ENCODE data around the gene ATG16L1. TPM values are rescaled to one million over a fixed set of nuclear protein-coding genes. Genes with fewer than 3 reads are reported as not detected.

The ATG16L1 gene
- total RNA-seq, 1 experiment from 2014 or later, result 20.2 TPM

- no peak within 1 kb of the TSS for H3K4me2 ChIP-seq (ENCODE audit: low read depth, low read length, poor library complexity, severe bottlenecking)
- H3K9ac ChIP-seq (ENCODE audit: low read length), result no peak within 1 kb of the TSS
- no peak within 1 kb of the TSS for H3K27ac ChIP-seq (ENCODE audit: low read length)
Observed at GRCh38 chr2:233307565-233307964, 56.1 kb downstream of the ATG16L1 start, which contains the start of gene SAG. Gene SAG, plus strand, starts transcription at chr2:233307816. Its CDS starts 1,374 bp downstream, at chr2:233309190.

GRCh38 chr2:233311241-233311926 lies 59.9 kb downstream of the ATG16L1 start:
- DNase-seq, result no peak
- Histone ChIP-seq H4K20me1 (ENCODE audit: insufficient read depth, low read depth, low read length) (no peaks in the 10 kb centered on the region), H3K27ac (ENCODE audit: low read length) (no peak overlapping the region), H3K36me3 (ENCODE audit: insufficient read depth, low read length) (no peaks in the 10 kb centered on the region), H3K9me2 (replicated peaks; ENCODE audit: insufficient read depth, low read length) (no peaks in the 10 kb centered on the region), H3K79me2 (ENCODE audit: low read length) (no peaks in the 10 kb centered on the region), H3K4me1 (ENCODE audit: low read length) (peaks cover 14% of the 10 kb centered on the region), H2AFZ (ENCODE audit: low read length) (no peak overlapping the region), H3K9me3 (ENCODE audit: low read length) (no peaks in the 10 kb centered on the region), H3K9ac (ENCODE audit: low read length) (no peak overlapping the region), H3K27me3 (ENCODE audit: low read length) (no peaks in the 10 kb centered on the region), H3K4me2 (ENCODE audit: low read depth, low read length, poor library complexity, severe bottlenecking) (no peak overlapping the region), H3K4me3 (ENCODE audit: low read length) (no peak overlapping the region)

More at GRCh38 chr2:233307565-233307964, 56.1 kb downstream of the ATG16L1 start, which contains the start of gene SAG:
- Histone ChIP-seq H2AFZ (ENCODE audit: low read length) (no peak within 1 kb of the TSS), H3K9me3 (ENCODE audit: low read length) (no peaks in the 10 kb centered on the region), H3K4me3 (ENCODE audit: low read length) (no peak within 1 kb of the TSS), H3K9me2 (replicated peaks; ENCODE audit: insufficient read depth, low read length) (no peaks in the 10 kb centered on the region), H3K79me2 (ENCODE audit: low read length) (no peaks in the 10 kb centered on the region), H3K27me3 (ENCODE audit: low read length) (no peaks in the 10 kb centered on the region), H3K4me1 (ENCODE audit: low read length) (peaks cover 5% of the 10 kb centered on the region), H4K20me1 (ENCODE audit: insufficient read depth, low read depth, low read length) (no peaks in the 10 kb centered on the region), H3K36me3 (ENCODE audit: insufficient read depth, low read length) (no peaks in the 10 kb centered on the region)
- DNase-seq, result no peak

GRCh38 chr2:233312874-233313273 lies 61.4 kb downstream of the ATG16L1 start:
- Histone ChIP-seq H3K9me2 (replicated peaks; ENCODE audit: insufficient read depth, low read length) (no peaks in the 10 kb centered on the region), H3K27ac (ENCODE audit: low read length) (no peak overlapping the region), H3K4me1 (ENCODE audit: low read length) (peaks cover 14% of the 10 kb centered on the region), H3K9ac (ENCODE audit: low read length) (no peak overlapping the region), H3K27me3 (ENCODE audit: low read length) (no peaks in the 10 kb centered on the region), H3K36me3 (ENCODE audit: insufficient read depth, low read length) (no peaks in the 10 kb centered on the region), H2AFZ (ENCODE audit: low read length) (no peak overlapping the region), H3K4me3 (ENCODE audit: low read length) (no peak overlapping the region), H3K79me2 (ENCODE audit: low read length) (no peaks in the 10 kb centered on the region), H4K20me1 (ENCODE audit: insufficient read depth, low read depth, low read length) (no peaks in the 10 kb centered on the region), H3K9me3 (ENCODE audit: low read length) (no peaks in the 10 kb centered on the region), H3K4me2 (ENCODE audit: low read depth, low read length, poor library complexity, severe bottlenecking) (peak overlapping the region; percentile 39)
- DNase-seq, result peak; percentile 54

- Histone ChIP-seq H3K4me3 (ENCODE audit: low read length) (no peak overlapping the region), H3K27ac (ENCODE audit: low read length) (no peak overlapping the region), H3K4me1 (ENCODE audit: low read length) (peaks cover 14% of the 10 kb centered on the region), H4K20me1 (ENCODE audit: insufficient read depth, low read depth, low read length) (no peaks in the 10 kb centered on the region), H3K4me2 (ENCODE audit: low read depth, low read length, poor library complexity, severe bottlenecking) (no peak overlapping the region), H3K9me2 (replicated peaks; ENCODE audit: insufficient read depth, low read length) (no peaks in the 10 kb centered on the region), H3K79me2 (ENCODE audit: low read length) (no peaks in the 10 kb centered on the region), H2AFZ (ENCODE audit: low read length) (no peak overlapping the region), H3K9me3 (ENCODE audit: low read length) (no peaks in the 10 kb centered on the region), H3K27me3 (ENCODE audit: low read length) (no peaks in the 10 kb centered on the region), H3K9ac (ENCODE audit: low read length) (no peak overlapping the region), H3K36me3 (ENCODE audit: insufficient read depth, low read length) (no peaks in the 10 kb centered on the region)
- DNase-seq, result no peak
Observed at GRCh38 chr2:233314180-233314925, 62.9 kb downstream of the ATG16L1 start.

GRCh38 chr2:233317196-233317943 lies 65.9 kb downstream of the ATG16L1 start:
- DNase-seq, result no peak
- H2AFZ ChIP-seq (ENCODE audit: low read length), result no peak overlapping the region
- H3K4me2 ChIP-seq (ENCODE audit: low read depth, low read length, poor library complexity, severe bottlenecking), result no peak overlapping the region
- H3K9me2 ChIP-seq (replicated peaks; ENCODE audit: insufficient read depth, low read length), result no peaks in the 10 kb centered on the region
- H3K27ac ChIP-seq (ENCODE audit: low read length), result no peak overlapping the region
- H3K9me3 ChIP-seq (ENCODE audit: low read length), result no peaks in the 10 kb centered on the region
- no peak overlapping the region for H3K9ac ChIP-seq (ENCODE audit: low read length)
- H3K27me3 ChIP-seq (ENCODE audit: low read length), result no peaks in the 10 kb centered on the region
- no peak overlapping the region for H3K4me3 ChIP-seq (ENCODE audit: low read length)
- H3K36me3 ChIP-seq (ENCODE audit: insufficient read depth, low read length), result no peaks in the 10 kb centered on the region
- H3K79me2 ChIP-seq (ENCODE audit: low read length), result no peaks in the 10 kb centered on the region
- no peaks in the 10 kb centered on the region for H4K20me1 ChIP-seq (ENCODE audit: insufficient read depth, low read depth, low read length)
- H3K4me1 ChIP-seq (ENCODE audit: low read length), result peaks cover 18% of the 10 kb centered on the region

GRCh38 chr2:233319256-233319655 lies 67.8 kb downstream of the ATG16L1 start:
- H3K9me3 ChIP-seq (ENCODE audit: low read length), result no peaks in the 10 kb centered on the region
- H4K20me1 ChIP-seq (ENCODE audit: insufficient read depth, low read depth, low read length), result no peaks in the 10 kb centered on the region
- H3K79me2 ChIP-seq (ENCODE audit: low read length), result no peaks in the 10 kb centered on the region
- no peaks in the 10 kb centered on the region for H3K36me3 ChIP-seq (ENCODE audit: insufficient read depth, low read length)
- H3K27ac ChIP-seq (ENCODE audit: low read length), result no peak overlapping the region
- no peaks in the 10 kb centered on the region for H3K27me3 ChIP-seq (ENCODE audit: low read length)
- H3K4me1 ChIP-seq (ENCODE audit: low read length), result peaks cover 7% of the 10 kb centered on the region
- H2AFZ ChIP-seq (ENCODE audit: low read length), result no peak overlapping the region
- DNase-seq, result no peak
- H3K9ac ChIP-seq (ENCODE audit: low read length), result no peak overlapping the region
- no peak overlapping the region for H3K4me2 ChIP-seq (ENCODE audit: low read depth, low read length, poor library complexity, severe bottlenecking)
- no peaks in the 10 kb centered on the region for H3K9me2 ChIP-seq (replicated peaks; ENCODE audit: insufficient read depth, low read length)
- no peak overlapping the region for H3K4me3 ChIP-seq (ENCODE audit: low read length)

- H3K9ac ChIP-seq (ENCODE audit: low read length), result no peak overlapping the region
- no peak overlapping the region for H3K4me2 ChIP-seq (ENCODE audit: low read depth, low read length, poor library complexity, severe bottlenecking)
- H3K79me2 ChIP-seq (ENCODE audit: low read length), result no peaks in the 10 kb centered on the region
- H3K9me2 ChIP-seq (replicated peaks; ENCODE audit: insufficient read depth, low read length), result no peaks in the 10 kb centered on the region
- no peak overlapping the region for H3K4me3 ChIP-seq (ENCODE audit: low read length)
- DNase-seq, result no peak
- no peak overlapping the region for H2AFZ ChIP-seq (ENCODE audit: low read length)
- no peaks in the 10 kb centered on the region for H4K20me1 ChIP-seq (ENCODE audit: insufficient read depth, low read depth, low read length)
- no peaks in the 10 kb centered on the region for H3K36me3 ChIP-seq (ENCODE audit: insufficient read depth, low read length)
- H3K27me3 ChIP-seq (ENCODE audit: low read length), result no peaks in the 10 kb centered on the region
- no peaks in the 10 kb centered on the region for H3K9me3 ChIP-seq (ENCODE audit: low read length)
- H3K27ac ChIP-seq (ENCODE audit: low read length), result no peak overlapping the region
- peaks cover 7% of the 10 kb centered on the region for H3K4me1 ChIP-seq (ENCODE audit: low read length)
Observed at GRCh38 chr2:233320470-233320869, 69.0 kb downstream of the ATG16L1 start.

GRCh38 chr2:233321166-233321565 lies 69.7 kb downstream of the ATG16L1 start:
- no peaks in the 10 kb centered on the region for H3K9me3 ChIP-seq (ENCODE audit: low read length)
- no peaks in the 10 kb centered on the region for H3K27me3 ChIP-seq (ENCODE audit: low read length)
- H3K27ac ChIP-seq (ENCODE audit: low read length), result no peak overlapping the region
- peak overlapping the region; percentile 11 for H3K4me2 ChIP-seq (ENCODE audit: low read depth, low read length, poor library complexity, severe bottlenecking)
- H3K79me2 ChIP-seq (ENCODE audit: low read length), result no peaks in the 10 kb centered on the region
- no peaks in the 10 kb centered on the region for H3K9me2 ChIP-seq (replicated peaks; ENCODE audit: insufficient read depth, low read length)
- no peak overlapping the region for H3K9ac ChIP-seq (ENCODE audit: low read length)
- 0 out of 2 replicates have a peak overlapping the region, but pooled peaks have one; percentile 36 for H2AFZ ChIP-seq (ENCODE audit: low read length)
- DNase-seq, result no peak
- H3K4me3 ChIP-seq (ENCODE audit: low read length), result no peak overlapping the region
- H4K20me1 ChIP-seq (ENCODE audit: insufficient read depth, low read depth, low read length), result no peaks in the 10 kb centered on the region
- no peaks in the 10 kb centered on the region for H3K36me3 ChIP-seq (ENCODE audit: insufficient read depth, low read length)
- H3K4me1 ChIP-seq (ENCODE audit: low read length), result peaks cover 7% of the 10 kb centered on the region
